IMR-90 (cell line): Measurements from ENCODE around the gene RFK. TPM values are rescaled to one million over a fixed set of nuclear protein-coding genes. Genes with fewer than 3 reads are reported as not detected.

Experiments used
- ATAC-seq: fragments of 200-7000 bp; cut with Tn5 transposase; 2 replicates; pipeline ENCODE4 v1.9.1; 2020; ENCODE audit warnings: low read depth, mild to moderate bottlenecking, moderate library complexity
- BruUV-seq: library from RNA; stranded (reverse); fragments of 400-500 nt; replicated peaks from 2 replicates; lab custom pipeline; 2021; lab: Mats Ljungman, UMichigan
- CTCF ChIA-PET: fragments of 300-600 bp; formaldehyde crosslinking; extraction: SDS; loops from one replicate; lab custom pipeline; 2021; ENCODE audit warnings: antibody characterized with exemption; lab: Yijun Ruan, JAX
- POLR2A ChIA-PET: fragments of 300-600 bp; sonication (Branson Sonifier 250); formaldehyde crosslinking; loops from one replicate; lab custom pipeline; 2022; ENCODE audit warnings: antibody characterized with exemption; ENCODE audit not compliant: unreplicated experiment; lab: Charles Lee
- DNase-seq: peaks from one replicate; pipeline ENCODE4 v3.0.0; 2013
- H2AFZ ChIP-seq: replicated peaks from 2 replicates; pipeline ENCODE3; 2013; ENCODE audit warnings: low read length, mild to moderate bottlenecking; ENCODE audit not compliant: poor library complexity
- H2AK5ac ChIP-seq: 2 replicates; pipeline ENCODE4 v1.6.1; 2013; ENCODE audit warnings: low read depth, low read length, inconsistent platforms
- H2AK9ac ChIP-seq: replicated peaks from 2 replicates; pipeline ENCODE3; 2013; ENCODE audit warnings: mild to moderate bottlenecking, low read depth, low read length, moderate library complexity; ENCODE audit not compliant: poor library complexity
- H2BK120ac ChIP-seq: 2 replicates; pipeline ENCODE4 v1.6.1; 2013; ENCODE audit warnings: low read depth, low read length, inconsistent platforms
- H2BK15ac ChIP-seq: 3 replicates; pipeline ENCODE4 v1.6.1; 2013; ENCODE audit warnings: low read depth, low read length, inconsistent platforms
- H2BK20ac ChIP-seq: 2 replicates; pipeline ENCODE4 v1.6.1; 2013; ENCODE audit warnings: low read depth, mild to moderate bottlenecking, inconsistent platforms, low read length, moderate library complexity
- H2BK5ac ChIP-seq: 2 replicates; pipeline ENCODE4 v1.6.1; 2013; ENCODE audit warnings: mild to moderate bottlenecking, low read depth, low read length, inconsistent platforms; ENCODE audit not compliant: poor library complexity, severe bottlenecking
- H3K14ac ChIP-seq: replicated peaks from 2 replicates; pipeline ENCODE4 v1.6.1; 2013; ENCODE audit warnings: low read depth, low read length, inconsistent platforms
- H3K18ac ChIP-seq: 2 replicates; pipeline ENCODE4 v1.6.1; 2013; ENCODE audit warnings: low read depth, low read length, control low read depth
- H3K23ac ChIP-seq: 2 replicates; pipeline ENCODE4 v1.6.1; 2013; ENCODE audit warnings: low read depth, low read length, inconsistent platforms
- H3K27ac ChIP-seq: 2 replicates; pipeline ENCODE4 v1.5.1; 2013; ENCODE audit warnings: mild to moderate bottlenecking, control low read depth, low read length; ENCODE audit not compliant: insufficient read depth
- H3K27me3 ChIP-seq: 2 replicates; pipeline ENCODE4 v1.6.1; 2013; ENCODE audit warnings: low read length; ENCODE audit not compliant: control insufficient read depth, insufficient read depth
- H3K36me3 ChIP-seq: 2 replicates; pipeline ENCODE4 v1.6.1; 2013; ENCODE audit warnings: low read length, mixed read lengths; ENCODE audit not compliant: control insufficient read depth, insufficient read depth
- H3K4ac ChIP-seq: 2 replicates; pipeline ENCODE4 v1.6.1; 2013; ENCODE audit warnings: low read depth, low read length, inconsistent platforms
- H3K4me1 ChIP-seq: 2 replicates; pipeline ENCODE4 v1.6.1; 2013; ENCODE audit warnings: low read length, mixed read lengths; ENCODE audit not compliant: control insufficient read depth, insufficient read depth
- H3K4me2 ChIP-seq: 2 replicates; pipeline ENCODE4 v1.6.1; 2013; ENCODE audit warnings: low read depth, mild to moderate bottlenecking, control low read depth, low read length, moderate library complexity
- H3K4me3 ChIP-seq: 2 replicates; pipeline ENCODE4 v1.5.1; 2013; ENCODE audit warnings: low read depth, mild to moderate bottlenecking, control low read depth, low read length, moderate library complexity; ENCODE audit not compliant: insufficient read depth
- H3K56ac ChIP-seq: 2 replicates; pipeline ENCODE4 v1.6.1; 2013; ENCODE audit warnings: low read length, inconsistent platforms; ENCODE audit not compliant: insufficient read depth; ENCODE audit errors: extremely low read depth
- H3K79me1 ChIP-seq, 2 experiments: 2 replicates each; pipeline ENCODE4 v1.6.1; 2013; ENCODE audit warnings: low read length in 2 of 2, inconsistent platforms in 1 of 2, low read depth in 1 of 2
- H3K9ac ChIP-seq: 2 replicates; pipeline ENCODE4 v1.6.1; 2013; ENCODE audit warnings: low read depth, low read length, control low read depth
- H3K9me1 ChIP-seq: 2 replicates; pipeline ENCODE4 v1.6.1; 2013; ENCODE audit warnings: low read length, inconsistent platforms; ENCODE audit not compliant: insufficient read depth
- H3K9me3 ChIP-seq: 2 replicates; pipeline ENCODE4 v1.6.1; 2013; ENCODE audit warnings: low read length; ENCODE audit not compliant: control insufficient read depth, insufficient read depth
- H4K20me1 ChIP-seq: 2 replicates; pipeline ENCODE4 v1.6.1; 2013; ENCODE audit warnings: low read length, inconsistent platforms; ENCODE audit not compliant: insufficient read depth
- H4K5ac ChIP-seq: 2 replicates; pipeline ENCODE4 v1.6.1; 2013; ENCODE audit warnings: mild to moderate bottlenecking, low read depth, low read length, control low read depth
- H4K8ac ChIP-seq, 2 experiments: 2 replicates each; pipeline ENCODE4 v1.6.1; 2013; ENCODE audit warnings: low read depth in 2 of 2, low read length in 2 of 2, control low read depth in 1 of 2, inconsistent platforms in 1 of 2
- H4K91ac ChIP-seq: 2 replicates; pipeline ENCODE4 v1.6.1; 2013; ENCODE audit warnings: low read depth, low read length, inconsistent platforms; ENCODE audit not compliant: insufficient read depth
- BHLHE40 ChIP-seq: fragments of 150-350 bp; IDR thresholded peaks from 2 replicates; pipeline ENCODE4 v1.6.1; 2016; ENCODE audit warnings: mild to moderate bottlenecking, low read depth, low read length
- CEBPB ChIP-seq: IDR thresholded peaks from 2 replicates; pipeline ENCODE4 v1.6.1; 2012; ENCODE audit warnings: low read depth, low read length, improper control_type of control experiment
- CHD1 ChIP-seq: IDR thresholded peaks from 2 replicates; pipeline ENCODE4 v1.6.1; 2012; ENCODE audit warnings: low read depth, low read length, improper control_type of control experiment
- CTCF ChIP-seq: conservative IDR thresholded peaks from 2 replicates; pipeline ENCODE4 v1.5.1; 2012; ENCODE audit warnings: mild to moderate bottlenecking, low read depth, low read length, improper control_type of control experiment
- ELK1 ChIP-seq: fragments of 150-350 bp; IDR thresholded peaks from 2 replicates; pipeline ENCODE4 v1.6.1; 2016; ENCODE audit warnings: low read depth, mild to moderate bottlenecking, low read length, moderate library complexity, borderline replicate concordance
- FOS ChIP-seq: fragments of 150-350 bp; IDR thresholded peaks from 2 replicates; pipeline ENCODE4 v1.6.1; 2016; ENCODE audit warnings: low read depth, low read length
- MAZ ChIP-seq: IDR thresholded peaks from 2 replicates; pipeline ENCODE4 v1.6.1; 2012; ENCODE audit warnings: low read depth, mild to moderate bottlenecking, low read length, improper control_type of control experiment, moderate library complexity, borderline replicate concordance
- MXI1 ChIP-seq: IDR thresholded peaks from 2 replicates; pipeline ENCODE4 v1.6.1; 2012; ENCODE audit warnings: low read depth, mild to moderate bottlenecking, low read length, moderate library complexity, borderline replicate concordance
- NFE2L2 ChIP-seq: fragments of 150-350 bp; IDR thresholded peaks from 2 replicates; pipeline ENCODE4 v1.6.1; 2016; ENCODE audit warnings: low read depth, mild to moderate bottlenecking, low read length
- POLR2A ChIP-seq: IDR thresholded peaks from 2 replicates; pipeline ENCODE4 v1.6.1; 2012; ENCODE audit warnings: mild to moderate bottlenecking, low read depth, low read length
- RAD21 ChIP-seq: IDR thresholded peaks from 2 replicates; pipeline ENCODE4 v1.6.1; 2012; ENCODE audit warnings: low read length, improper control_type of control experiment
- RCOR1 ChIP-seq: IDR thresholded peaks from 2 replicates; pipeline ENCODE4 v1.6.1; 2012; ENCODE audit warnings: mild to moderate bottlenecking, low read length, improper control_type of control experiment; ENCODE audit not compliant: insufficient replicate concordance
- SMC3 ChIP-seq: fragments of 150-350 bp; IDR thresholded peaks from 2 replicates; pipeline ENCODE4 v1.6.1; 2016; ENCODE audit warnings: low read depth, mild to moderate bottlenecking, antibody characterized with exemption, low read length, moderate library complexity
- USF2 ChIP-seq: fragments of 150-350 bp; IDR thresholded peaks from 2 replicates; pipeline ENCODE4 v1.6.1; 2017; ENCODE audit warnings: mild to moderate bottlenecking, antibody characterized with exemption, low read length, low read depth
- WGBS, 2 experiments: methylation state at CpG; one replicate each; pipeline versions ENCODE4 v1.1.5 to v1.1.7; 2013; ENCODE audit warnings: missing lambda C conversion rate in 2 of 2; ENCODE audit not compliant: insufficient read length in 1 of 2; ENCODE audit errors: extremely low coverage in 2 of 2; 5-methylcytosine and 5-hydroxymethylcytosine counted together
- dilution Hi-C: fragments of 300-500 bp; cut with HindIII; formaldehyde crosslinking; loops from one replicate; pipeline ENCODE4 v1.14.3; 2018; ENCODE audit warnings: low sequenced_read_pairs; ENCODE audit not compliant: unreplicated experiment
- in situ Hi-C: fragments of 300-500 bp; cut with MboI; formaldehyde crosslinking; loops from 3 replicates; pipeline ENCODE4 v1.14.3; 2019; ENCODE audit warnings: low sequenced_read_pairs, inconsistent platforms, mixed read lengths
- intact Hi-C: fragments of 100-400 bp; cut with micrococcal nuclease; formaldehyde crosslinking; loops from 2 replicates; pipeline ENCODE4 v1.10.0; 2022
- polyA plus RNA-seq, 3 experiments: library from polyadenylated mRNA; depleted of rRNA; stranded (reverse); fragments of >200 nt; gene quantifications; 2 replicates each; pipeline ENCODE4 v1.2.3, GENCODE V29; 2012; ENCODE audit warnings: low replicate concordance in 1 of 3
- total RNA-seq: library from RNA; depleted of rRNA; stranded (reverse); fragments of >200 nt; gene quantifications from 2 replicates; pipeline ENCODE4 v1.2.3, GENCODE V29; 2012

The RFK gene
- total and polyA plus RNA-seq, 2 of the 4 experiments (the other 2 are of a cell fraction), result 10.3 to 13.8 TPM

GRCh38 chr9:76349865-76350264 is 44.4 kb downstream of the RFK start:
- H4K8ac ChIP-seq, result no peak overlapping the region
- no peak overlapping the region for H3K27ac ChIP-seq
- peaks cover 2% of the 10 kb centered on the region; the same call in 1 of the 2 replicates for H3K9me1 ChIP-seq
- no peak overlapping the region for H2BK15ac ChIP-seq
- no peak overlapping the region for H3K18ac ChIP-seq
- WGBS, 2 experiments, result no CpG with 5 or more reads among the region's 1 CpG
- no peak overlapping the region for H3K23ac ChIP-seq
- no peak overlapping the region for H4K5ac ChIP-seq
- peaks cover 10% of the 10 kb centered on the region for H3K27me3 ChIP-seq
- no peaks in the 10 kb centered on the region; the same call in 1 of the 2 replicates for H3K9me3 ChIP-seq
- H2AK5ac ChIP-seq, result no peak overlapping the region
- DNase-seq, result no peak
- dilution Hi-C loops (no loop called here), intact Hi-C loops (no loop called here), in situ Hi-C loops (no loop called here)
- no peak overlapping the region for H2BK20ac ChIP-seq
- POLR2A ChIA-PET, result no interaction called here
- H3K4ac ChIP-seq, result no peak overlapping the region
- BruUV-seq, result no TSS peak
- H2BK5ac ChIP-seq, result no peak overlapping the region
- H3K79me1 ChIP-seq, result no peaks in the 10 kb centered on the region
- no peak overlapping the region for H4K91ac ChIP-seq
- H3K4me1 ChIP-seq, result no peaks in the 10 kb centered on the region
- no peak overlapping the region for H3K4me2 ChIP-seq
- CTCF ChIA-PET, result no interaction called here
- H3K4me3 ChIP-seq, result no peak overlapping the region
- H3K36me3 ChIP-seq, result no peaks in the 10 kb centered on the region
- TF ChIP-seq SMC3 (no peak), USF2 (no peak), POLR2A (no peak), RCOR1 (no peak), CHD1 (no peak), FOS (no peak), CEBPB (no peak), MXI1 (no peak), MAZ (no peak), ELK1 (no peak), CTCF (no peak), RAD21 (no peak), NFE2L2 (no peak), BHLHE40 (no peak)
- H3K56ac ChIP-seq, result no peak overlapping the region
- H2AFZ ChIP-seq, result no peak overlapping the region
- no peak overlapping the region for H2AK9ac ChIP-seq
- H3K9ac ChIP-seq, result no peak overlapping the region
- no peak overlapping the region for H2BK120ac ChIP-seq
- H3K14ac ChIP-seq, result no peak overlapping the region
- no peaks in the 10 kb centered on the region for H4K20me1 ChIP-seq
- no peak for ATAC-seq
